Skeletal muscle cell (primary cell): ENCODE results near the gene DNAJB5.
"Not testable (repeated sequence)": the region's sequence is repeated elsewhere in the genome, so short reads cannot be mapped to it uniquely, and the experiment has no call there.

Experiments
- DNase-seq: peaks from one replicate; pipeline ENCODE4 v3.0.0-alpha.2; 2010; ENCODE audit warnings: low read depth
- H3K4me3 ChIP-seq: 2 replicates; pipeline ENCODE4 v1.5.1; 2011; ENCODE audit warnings: low read depth, mild to moderate bottlenecking, control low read depth, low read length, moderate library complexity

DNAJB5 gene

DNA sequence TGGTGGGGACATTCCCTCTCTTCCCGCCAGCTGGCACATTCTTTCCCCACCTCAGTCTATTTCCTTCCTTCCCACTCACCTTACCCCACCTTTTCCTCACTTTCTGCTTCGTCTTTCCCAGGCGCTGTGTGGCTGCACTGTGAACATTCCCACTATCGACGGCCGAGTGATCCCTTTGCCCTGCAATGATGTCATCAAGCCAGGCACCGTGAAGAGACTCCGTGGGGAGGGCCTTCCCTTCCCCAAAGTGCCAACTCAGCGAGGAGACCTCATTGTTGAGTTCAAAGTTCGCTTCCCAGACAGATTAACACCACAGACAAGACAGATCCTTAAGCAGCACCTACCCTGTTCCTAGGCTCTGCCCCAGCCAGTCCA lies 7.3 kb downstream of the DNAJB5 start:
- H3K4me3 ChIP-seq, result no peak overlapping the region
- no peak for DNase-seq

GRCh38 chr9:34997379-34997781 lies 7.8 kb downstream of the DNAJB5 start:
- H3K4me3 ChIP-seq, result no peak overlapping the region
- no peak for DNase-seq

DNA sequence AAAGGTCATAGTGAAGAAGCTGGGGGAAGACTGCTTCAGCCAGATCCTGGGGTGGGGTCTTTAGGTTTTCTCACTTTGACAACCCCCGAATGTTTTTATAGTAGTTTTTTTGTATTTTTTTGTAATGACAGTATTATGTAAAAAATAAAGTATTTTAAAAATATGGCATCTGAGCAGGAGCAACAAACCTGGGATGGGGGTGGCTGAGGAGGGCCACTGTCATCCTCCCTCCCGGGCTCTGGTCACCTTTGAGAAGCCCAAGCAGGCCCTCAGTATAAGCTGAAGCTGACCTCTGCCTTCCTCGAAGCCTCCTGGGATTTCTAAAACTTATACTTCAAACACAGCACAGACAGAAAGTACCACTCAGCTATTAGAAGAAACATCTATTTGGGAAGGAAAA lies 8.7 kb downstream of the DNAJB5 start:
- no peak for DNase-seq

DNA sequence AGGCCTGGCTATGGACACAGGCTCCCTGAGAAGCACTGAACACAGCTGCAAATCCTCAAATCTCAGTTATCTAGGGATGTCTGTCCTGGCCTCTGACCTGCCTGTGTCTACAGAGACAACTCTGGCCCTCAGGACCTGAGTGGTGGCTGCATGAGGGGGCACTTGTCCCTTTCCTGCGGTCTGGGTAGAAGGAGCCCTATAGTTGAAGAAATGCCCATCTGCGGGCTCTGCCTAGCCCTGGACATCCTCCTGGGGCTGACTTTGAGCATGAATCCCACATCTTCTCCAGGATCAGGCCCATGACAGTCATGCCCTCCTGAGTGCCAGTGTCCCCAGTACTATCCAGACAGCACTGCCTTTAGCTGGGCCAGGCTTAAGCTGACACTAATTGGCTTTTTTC lies 10.0 kb downstream of the DNAJB5 start:
- no peak for DNase-seq
- H3K4me3 ChIP-seq, result no peak overlapping the region

More for the DNA sequence above, 8.7 kb downstream of the DNAJB5 start:
- H3K4me3 ChIP-seq, result no peak overlapping the region

DNA sequence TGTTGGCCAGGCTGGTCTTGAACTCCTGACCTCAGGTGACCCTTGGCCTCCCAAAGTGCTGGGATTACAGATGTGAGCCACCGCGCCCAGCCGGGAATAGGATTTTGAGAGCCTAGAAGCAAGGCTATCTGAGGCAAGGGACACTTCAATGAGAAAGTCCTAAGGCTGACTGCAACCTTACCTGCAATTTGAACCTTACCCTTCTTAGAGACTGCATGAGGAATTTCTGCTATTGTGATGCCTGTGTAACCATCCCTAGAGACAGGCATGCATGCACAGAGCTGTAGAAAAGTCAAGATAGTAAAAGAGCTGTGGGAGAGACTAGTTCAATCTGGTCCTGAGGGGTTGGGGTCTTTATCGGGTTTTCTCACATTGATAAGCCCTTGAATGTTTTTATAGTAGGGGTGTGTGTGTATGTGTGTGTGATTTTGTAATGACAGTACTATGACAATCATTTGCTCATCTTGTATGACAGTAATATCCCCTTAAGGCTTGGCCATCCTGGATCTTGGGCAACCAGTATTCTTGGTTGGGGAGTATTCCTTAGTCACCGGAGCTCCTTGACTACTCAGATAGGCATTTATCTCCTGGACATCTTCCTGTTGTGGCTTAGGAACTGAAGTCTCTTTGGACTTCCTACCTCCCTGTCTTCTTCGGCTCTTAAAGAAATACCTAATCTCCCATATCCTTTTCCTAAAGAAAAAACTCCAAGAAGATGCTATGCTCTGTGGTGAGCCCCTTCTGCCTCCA lies 11.2 kb downstream of the DNAJB5 start:
- H3K4me3 ChIP-seq, result no peak overlapping the region
- no peak for DNase-seq

DNA sequence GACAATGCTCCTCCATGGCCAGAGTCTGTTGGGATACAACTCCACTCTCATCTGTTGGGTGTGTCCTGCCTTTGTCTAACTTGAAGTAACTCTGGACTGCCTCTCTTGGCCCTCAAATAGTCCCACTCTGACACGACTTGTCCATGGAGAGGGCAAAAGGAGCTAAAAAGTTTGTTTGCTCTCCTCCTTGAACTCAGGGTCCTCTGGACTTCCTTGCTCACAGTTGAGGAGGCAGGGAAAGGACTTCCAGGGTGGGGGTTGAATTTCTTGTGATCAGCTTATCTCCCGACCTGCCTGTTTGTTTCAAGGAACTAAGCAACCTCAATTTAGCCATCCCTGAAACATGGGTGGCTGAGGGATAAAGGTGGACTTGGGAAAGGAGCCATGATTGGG lies 11.7 kb downstream of the DNAJB5 start:
- no peak for DNase-seq
- H3K4me3 ChIP-seq, result no peak overlapping the region

- no peak overlapping the region for H3K4me3 ChIP-seq
- no peak for DNase-seq
Observed at GRCh38 chr9:35001803-35002502, 12.4 kb downstream of the DNAJB5 start.

DNA sequence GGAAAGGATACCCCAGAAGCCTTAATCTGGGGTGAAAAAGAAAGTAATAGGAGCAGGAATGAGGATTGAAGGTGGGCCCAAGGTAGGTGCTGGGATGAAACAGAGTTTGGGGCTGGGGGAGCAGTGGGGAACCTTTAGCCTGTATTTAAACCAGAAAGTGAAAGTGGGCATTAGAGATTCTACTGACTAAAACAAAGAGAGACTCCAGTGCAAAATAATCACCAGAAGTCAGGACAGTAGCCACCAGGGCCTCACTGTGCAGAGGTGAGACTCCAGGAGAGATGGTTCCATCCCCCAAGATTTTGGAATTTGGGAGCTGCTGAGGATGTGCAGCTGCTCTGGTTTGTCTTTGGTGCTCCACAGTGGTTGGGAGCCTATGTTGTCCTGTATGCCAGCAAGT lies 13.1 kb downstream of the DNAJB5 start:
- DNase-seq, result no peak
- no peak overlapping the region for H3K4me3 ChIP-seq

DNA sequence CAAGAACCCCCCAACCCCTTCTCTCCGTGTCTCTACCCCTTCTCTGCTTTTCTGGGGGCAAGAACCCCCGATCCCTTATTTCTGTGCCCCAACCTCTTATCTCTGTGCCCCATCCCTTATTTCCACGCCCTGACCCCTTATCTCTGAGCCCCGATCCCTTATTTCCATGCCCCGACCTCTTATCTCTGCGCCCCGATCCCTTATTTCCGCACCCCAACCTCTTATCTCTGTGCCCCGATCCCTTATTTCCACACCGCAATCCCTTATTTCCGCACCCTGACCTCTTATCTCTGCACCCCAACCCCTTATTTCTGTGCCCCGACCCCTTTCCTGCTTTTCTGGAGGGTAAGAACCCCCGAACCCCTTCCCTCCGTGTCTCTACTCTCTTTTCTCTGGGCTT lies 14.8 kb downstream of the DNAJB5 start:
- not testable (repeated sequence) for DNase-seq, H3K4me3 ChIP-seq

- no peak overlapping the region for H3K4me3 ChIP-seq
Observed at GRCh38 chr9:35010351-35010958, 20.9 kb downstream of the DNAJB5 start.

DNA sequence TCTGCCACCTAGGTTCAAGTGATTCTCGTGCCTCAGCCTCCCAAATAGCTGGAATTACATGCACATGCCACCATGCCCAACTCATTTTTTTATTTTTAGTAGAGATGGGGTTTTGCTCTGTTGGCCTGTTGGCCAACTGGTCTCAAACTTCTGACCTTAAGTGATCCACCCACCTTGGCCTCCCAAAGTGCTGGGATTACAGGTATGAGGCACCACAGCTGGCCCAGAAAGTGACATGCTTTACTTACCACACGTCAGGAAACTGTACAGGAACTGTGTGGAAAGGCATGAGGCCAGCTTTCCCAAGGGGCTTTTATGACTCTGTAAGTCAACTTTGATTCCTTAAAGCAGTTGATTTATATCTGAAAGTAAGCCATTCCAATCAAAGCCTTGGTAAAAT lies 25.0 kb downstream of the DNAJB5 start:
- DNase-seq, result no peak
- no peak overlapping the region for H3K4me3 ChIP-seq

More at GRCh38 chr9:35010351-35010958, 20.9 kb downstream of the DNAJB5 start:
- no peak for DNase-seq

- not testable (repeated sequence) for H3K4me3 ChIP-seq, DNase-seq
Observed at GRCh38 chr9:35023443-35023842, 33.9 kb downstream of the DNAJB5 start.

GRCh38 chr9:35026671-35027070 lies 37.1 kb downstream of the DNAJB5 start:
- DNase-seq, result no peak
- H3K4me3 ChIP-seq, result no peak overlapping the region

DNA sequence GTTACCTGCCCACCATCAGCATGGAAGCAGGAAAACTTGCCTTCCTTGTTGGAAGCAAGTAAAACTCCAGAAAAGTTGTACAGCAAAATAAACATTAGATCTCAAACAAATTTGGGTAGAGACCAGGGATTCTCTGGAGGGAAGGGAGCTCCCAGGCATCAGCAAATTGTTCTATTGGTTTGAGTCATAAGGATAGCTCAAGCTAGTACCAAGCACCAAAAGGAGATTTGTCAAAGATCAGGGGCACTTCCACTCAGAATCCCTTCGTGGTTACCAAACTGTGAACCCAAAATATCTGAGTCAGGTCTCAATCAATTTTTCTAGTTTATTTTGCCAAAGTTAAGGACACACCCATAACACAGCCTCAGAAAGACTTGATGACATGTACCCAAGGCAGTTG lies 37.8 kb downstream of the DNAJB5 start:
- no peak for DNase-seq
- no peak overlapping the region for H3K4me3 ChIP-seq

DNA sequence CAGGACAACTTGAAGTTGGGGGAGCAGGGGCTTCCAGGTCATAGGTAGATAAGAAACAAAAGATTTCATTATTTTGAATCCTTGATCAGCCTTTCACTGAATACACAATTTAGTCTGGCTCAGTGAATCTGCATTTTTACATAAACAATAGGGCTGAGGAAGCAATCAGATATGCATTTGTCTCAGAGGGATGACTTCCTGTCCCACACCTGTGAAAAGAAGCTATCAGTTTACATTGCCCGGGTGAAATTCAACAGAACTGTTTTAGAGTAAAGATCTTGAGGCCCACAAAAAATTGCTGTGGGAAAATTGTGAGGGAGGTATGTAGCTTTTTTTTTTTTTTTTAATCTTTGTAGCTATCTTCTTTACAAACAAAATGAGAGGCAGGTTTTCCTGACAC lies 38.3 kb downstream of the DNAJB5 start:
- H3K4me3 ChIP-seq, result no peak overlapping the region
- no peak for DNase-seq

- H3K4me3 ChIP-seq, result no peak overlapping the region
- DNase-seq, result no peak
Observed at GRCh38 chr9:35028341-35028740, 38.8 kb downstream of the DNAJB5 start.

GRCh38 chr9:35029241-35029640 lies 39.7 kb downstream of the DNAJB5 start:
- H3K4me3 ChIP-seq, result no peak overlapping the region
- DNase-seq, result no peak

DNA sequence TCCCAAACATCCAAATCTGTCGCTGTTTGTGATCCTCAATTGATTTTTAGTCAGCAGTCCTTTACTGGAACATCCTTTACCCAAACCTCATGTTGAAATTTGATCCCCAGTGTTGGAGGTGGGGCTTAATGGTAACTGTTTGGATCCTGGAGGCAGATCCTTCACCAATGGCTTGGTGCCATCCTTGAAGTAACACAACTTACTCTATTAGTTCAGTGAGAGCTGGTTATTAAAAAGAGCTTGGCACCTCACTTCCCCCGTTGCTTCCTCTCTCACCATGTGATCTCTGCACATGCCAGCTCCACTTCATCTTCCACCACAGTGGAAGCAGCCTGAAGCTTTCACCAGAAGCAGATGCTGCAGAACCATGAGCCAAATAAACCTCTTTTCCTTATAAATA lies 40.3 kb downstream of the DNAJB5 start:
- DNase-seq, result no peak
- H3K4me3 ChIP-seq, result no peak overlapping the region

- DNase-seq, result no peak
- H3K4me3 ChIP-seq, result no peak overlapping the region
Observed at GRCh38 chr9:35033101-35033500, 43.6 kb downstream of the DNAJB5 start.

- no peak for DNase-seq
- peak overlapping the region; percentile 24 for H3K4me3 ChIP-seq
Observed at GRCh38 chr9:35035851-35036701, 46.5 kb downstream of the DNAJB5 start.
